ENCODE data around the gene BHMT. TPM values are rescaled to one million over a fixed set of nuclear protein-coding genes. Genes with fewer than 3 reads are reported as not detected.

The BHMT gene
- total and polyA plus RNA-seq, 2 experiments from 2014 or later, result 2.6 to 4.2 TPM

DNA sequence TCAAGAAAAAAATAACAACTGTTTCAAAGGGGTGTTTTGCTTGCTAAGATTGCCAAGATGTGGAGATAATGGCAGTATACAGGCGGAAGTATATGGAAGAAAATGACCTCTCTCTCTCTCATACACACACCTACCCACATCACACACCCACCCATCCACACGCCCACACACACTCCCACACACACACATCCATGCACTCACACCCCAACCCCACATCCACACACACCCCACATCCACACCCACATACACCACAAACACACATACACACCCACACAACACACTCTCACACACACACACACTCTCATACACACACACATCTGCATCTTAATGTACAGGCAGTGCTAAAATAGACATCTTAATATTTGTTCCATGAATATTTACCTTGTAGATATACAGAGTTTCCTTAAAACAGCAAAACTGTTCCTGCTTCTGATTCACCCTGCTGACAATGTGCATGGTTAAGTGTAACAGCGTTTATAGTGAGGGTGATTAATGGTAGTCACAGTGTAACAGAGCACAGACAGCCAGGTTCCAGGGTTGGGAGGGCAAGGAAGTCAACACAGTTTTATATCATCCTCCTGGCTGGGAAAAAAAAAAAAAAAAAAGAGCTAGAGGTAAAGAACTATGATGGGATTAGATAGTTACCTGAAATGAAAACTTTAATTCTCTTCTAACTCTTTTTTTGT, 33.8 kb upstream of the BHMT start:
- H3K79me2 ChIP-seq (replicated peaks; ENCODE audit: insufficient read depth), result no peaks in the 10 kb centered on the region
- H3K4me1 ChIP-seq (ENCODE audit: insufficient read depth), result no peaks in the 10 kb centered on the region
- no peaks in the 10 kb centered on the region for H3K36me3 ChIP-seq (ENCODE audit: insufficient read depth)
- H4K20me1 ChIP-seq (replicated peaks; ENCODE audit: insufficient read depth), result no peaks in the 10 kb centered on the region
- no peaks in the 10 kb centered on the region for H3K27me3 Mint-ChIP-seq (ENCODE audit: insufficient read depth, low read depth, poor library complexity)
- no peak overlapping the region for H3K4me2 ChIP-seq
- no peak overlapping the region for H3K27ac Mint-ChIP-seq
- no peaks in the 10 kb centered on the region for H3F3A ChIP-seq (replicated peaks; ENCODE audit: low read depth)
- H3K4me3 ChIP-seq, result no peak overlapping the region
- H3K9me3 Mint-ChIP-seq, result peaks cover 3% of the 10 kb centered on the region; the same call in 1 of the 3 replicates
- H3K27me3 ChIP-seq (ENCODE audit: insufficient read depth), result no peaks in the 10 kb centered on the region
- H3K4me1 Mint-ChIP-seq, result peaks cover 7% of the 10 kb centered on the region; the same call in 2 of the 3 replicates
- no peak overlapping the region for H3K27ac ChIP-seq (ENCODE audit: low read depth)
- H2AFZ ChIP-seq, result no peak overlapping the region
- ATAC-seq (no peak), DNase-seq (ENCODE audit: low spot score) (no peak)
- no peak overlapping the region for H3K4me3 Mint-ChIP-seq
- no peaks in the 10 kb centered on the region for H3K9me2 ChIP-seq (ENCODE audit: insufficient read depth)
- TF ChIP-seq, protein P1, sequence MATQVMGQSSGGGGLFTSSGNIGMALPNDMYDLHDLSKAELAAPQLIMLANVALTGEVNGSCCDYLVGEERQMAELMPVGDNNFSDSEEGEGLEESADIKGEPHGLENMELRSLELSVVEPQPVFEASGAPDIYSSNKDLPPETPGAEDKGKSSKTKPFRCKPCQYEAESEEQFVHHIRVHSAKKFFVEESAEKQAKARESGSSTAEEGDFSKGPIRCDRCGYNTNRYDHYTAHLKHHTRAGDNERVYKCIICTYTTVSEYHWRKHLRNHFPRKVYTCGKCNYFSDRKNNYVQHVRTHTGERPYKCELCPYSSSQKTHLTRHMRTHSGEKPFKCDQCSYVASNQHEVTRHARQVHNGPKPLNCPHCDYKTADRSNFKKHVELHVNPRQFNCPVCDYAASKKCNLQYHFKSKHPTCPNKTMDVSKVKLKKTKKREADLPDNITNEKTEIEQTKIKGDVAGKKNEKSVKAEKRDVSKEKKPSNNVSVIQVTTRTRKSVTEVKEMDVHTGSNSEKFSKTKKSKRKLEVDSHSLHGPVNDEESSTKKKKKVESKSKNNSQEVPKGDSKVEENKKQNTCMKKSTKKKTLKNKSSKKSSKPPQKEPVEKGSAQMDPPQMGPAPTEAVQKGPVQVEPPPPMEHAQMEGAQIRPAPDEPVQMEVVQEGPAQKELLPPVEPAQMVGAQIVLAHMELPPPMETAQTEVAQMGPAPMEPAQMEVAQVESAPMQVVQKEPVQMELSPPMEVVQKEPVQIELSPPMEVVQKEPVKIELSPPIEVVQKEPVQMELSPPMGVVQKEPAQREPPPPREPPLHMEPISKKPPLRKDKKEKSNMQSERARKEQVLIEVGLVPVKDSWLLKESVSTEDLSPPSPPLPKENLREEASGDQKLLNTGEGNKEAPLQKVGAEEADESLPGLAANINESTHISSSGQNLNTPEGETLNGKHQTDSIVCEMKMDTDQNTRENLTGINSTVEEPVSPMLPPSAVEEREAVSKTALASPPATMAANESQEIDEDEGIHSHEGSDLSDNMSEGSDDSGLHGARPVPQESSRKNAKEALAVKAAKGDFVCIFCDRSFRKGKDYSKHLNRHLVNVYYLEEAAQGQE (IDR thresholded peaks at IDR 0.05; ENCODE audit: unreplicated experiment), result no peak
- TF ChIP-seq JUNB (IDR thresholded peaks at IDR 0.05; ENCODE audit: unreplicated experiment) (no peak), NANOG (IDR thresholded peaks at IDR 0.05; ENCODE audit: borderline replicate concordance) (no peak), EZH2phosphoT487 (IDR thresholded peaks at IDR 0.05; ENCODE audit: unreplicated experiment) (no peak), STAT1 (IDR thresholded peaks at IDR 0.05; ENCODE audit: unreplicated experiment) (no peak), ZNF331 (CRISPR knock-in tag; IDR thresholded peaks at IDR 0.05; ENCODE audit: low read depth) (no peak), EZH2 (IDR thresholded peaks at IDR 0.05; ENCODE audit: low read depth, unreplicated experiment) (no peak), POLR2AphosphoS5 (IDR thresholded peaks at IDR 0.05; ENCODE audit: low read depth) (no peak), CREB1 (CRISPR knock-in tag; IDR thresholded peaks at IDR 0.05; ENCODE audit: low read depth) (no peak)
- TF ChIP-seq, protein P2, sequence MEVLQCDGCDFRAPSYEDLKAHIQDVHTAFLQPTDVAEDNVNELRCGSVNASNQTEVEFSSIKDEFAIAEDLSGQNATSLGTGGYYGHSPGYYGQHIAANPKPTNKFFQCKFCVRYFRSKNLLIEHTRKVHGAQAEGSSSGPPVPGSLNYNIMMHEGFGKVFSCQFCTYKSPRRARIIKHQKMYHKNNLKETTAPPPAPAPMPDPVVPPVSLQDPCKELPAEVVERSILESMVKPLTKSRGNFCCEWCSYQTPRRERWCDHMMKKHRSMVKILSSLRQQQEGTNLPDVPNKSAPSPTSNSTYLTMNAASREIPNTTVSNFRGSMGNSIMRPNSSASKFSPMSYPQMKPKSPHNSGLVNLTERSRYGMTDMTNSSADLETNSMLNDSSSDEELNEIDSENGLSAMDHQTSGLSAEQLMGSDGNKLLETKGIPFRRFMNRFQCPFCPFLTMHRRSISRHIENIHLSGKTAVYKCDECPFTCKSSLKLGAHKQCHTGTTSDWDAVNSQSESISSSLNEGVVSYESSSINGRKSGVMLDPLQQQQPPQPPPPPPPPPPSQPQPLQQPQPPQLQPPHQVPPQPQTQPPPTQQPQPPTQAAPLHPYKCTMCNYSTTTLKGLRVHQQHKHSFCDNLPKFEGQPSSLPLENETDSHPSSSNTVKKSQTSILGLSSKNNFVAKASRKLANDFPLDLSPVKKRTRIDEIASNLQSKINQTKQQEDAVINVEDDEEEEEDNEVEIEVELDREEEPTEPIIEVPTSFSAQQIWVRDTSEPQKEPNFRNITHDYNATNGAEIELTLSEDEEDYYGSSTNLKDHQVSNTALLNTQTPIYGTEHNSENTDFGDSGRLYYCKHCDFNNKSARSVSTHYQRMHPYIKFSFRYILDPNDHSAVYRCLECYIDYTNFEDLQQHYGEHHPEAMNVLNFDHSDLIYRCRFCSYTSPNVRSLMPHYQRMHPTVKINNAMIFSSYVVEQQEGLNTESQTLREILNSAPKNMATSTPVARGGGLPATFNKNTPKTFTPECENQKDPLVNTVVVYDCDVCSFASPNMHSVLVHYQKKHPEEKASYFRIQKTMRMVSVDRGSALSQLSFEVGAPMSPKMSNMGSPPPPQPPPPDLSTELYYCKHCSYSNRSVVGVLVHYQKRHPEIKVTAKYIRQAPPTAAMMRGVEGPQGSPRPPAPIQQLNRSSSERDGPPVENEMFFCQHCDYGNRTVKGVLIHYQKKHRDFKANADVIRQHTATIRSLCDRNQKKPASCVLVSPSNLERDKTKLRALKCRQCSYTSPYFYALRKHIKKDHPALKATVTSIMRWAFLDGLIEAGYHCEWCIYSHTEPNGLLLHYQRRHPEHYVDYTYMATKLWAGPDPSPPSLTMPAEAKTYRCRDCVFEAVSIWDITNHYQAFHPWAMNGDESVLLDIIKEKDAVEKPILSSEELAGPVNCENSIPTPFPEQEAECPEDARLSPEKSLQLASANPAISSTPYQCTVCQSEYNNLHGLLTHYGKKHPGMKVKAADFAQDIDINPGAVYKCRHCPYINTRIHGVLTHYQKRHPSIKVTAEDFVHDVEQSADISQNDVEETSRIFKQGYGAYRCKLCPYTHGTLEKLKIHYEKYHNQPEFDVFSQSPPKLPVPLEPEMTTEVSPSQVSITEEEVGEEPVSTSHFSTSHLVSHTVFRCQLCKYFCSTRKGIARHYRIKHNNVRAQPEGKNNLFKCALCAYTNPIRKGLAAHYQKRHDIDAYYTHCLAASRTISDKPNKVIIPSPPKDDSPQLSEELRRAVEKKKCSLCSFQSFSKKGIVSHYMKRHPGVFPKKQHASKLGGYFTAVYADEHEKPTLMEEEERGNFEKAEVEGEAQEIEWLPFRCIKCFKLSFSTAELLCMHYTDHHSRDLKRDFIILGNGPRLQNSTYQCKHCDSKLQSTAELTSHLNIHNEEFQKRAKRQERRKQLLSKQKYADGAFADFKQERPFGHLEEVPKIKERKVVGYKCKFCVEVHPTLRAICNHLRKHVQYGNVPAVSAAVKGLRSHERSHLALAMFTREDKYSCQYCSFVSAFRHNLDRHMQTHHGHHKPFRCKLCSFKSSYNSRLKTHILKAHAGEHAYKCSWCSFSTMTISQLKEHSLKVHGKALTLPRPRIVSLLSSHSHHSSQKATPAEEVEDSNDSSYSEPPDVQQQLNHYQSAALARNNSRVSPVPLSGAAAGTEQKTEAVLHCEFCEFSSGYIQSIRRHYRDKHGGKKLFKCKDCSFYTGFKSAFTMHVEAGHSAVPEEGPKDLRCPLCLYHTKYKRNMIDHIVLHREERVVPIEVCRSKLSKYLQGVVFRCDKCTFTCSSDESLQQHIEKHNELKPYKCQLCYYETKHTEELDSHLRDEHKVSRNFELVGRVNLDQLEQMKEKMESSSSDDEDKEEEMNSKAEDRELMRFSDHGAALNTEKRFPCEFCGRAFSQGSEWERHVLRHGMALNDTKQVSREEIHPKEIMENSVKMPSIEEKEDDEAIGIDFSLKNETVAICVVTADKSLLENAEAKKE (CRISPR knock-in tag; IDR thresholded peaks at IDR 0.05), result no peak
- no peaks in the 10 kb centered on the region for H3K36me3 Mint-ChIP-seq (ENCODE audit: low read depth)

All from GM23338 (cell line).